GM19099 (cell line): ENCODE results near the gene NRN1.

Experiments used
- POLR2A ChIP-seq: IDR thresholded peaks from 3 replicates; pipeline ENCODE4 v1.6.1; 2011; ENCODE audit warnings: low read depth; ENCODE audit not compliant: insufficient read length; ENCODE audit errors: extremely low read depth

The NRN1 gene, protein sequence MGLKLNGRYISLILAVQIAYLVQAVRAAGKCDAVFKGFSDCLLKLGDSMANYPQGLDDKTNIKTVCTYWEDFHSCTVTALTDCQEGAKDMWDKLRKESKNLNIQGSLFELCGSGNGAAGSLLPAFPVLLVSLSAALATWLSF

DNA sequence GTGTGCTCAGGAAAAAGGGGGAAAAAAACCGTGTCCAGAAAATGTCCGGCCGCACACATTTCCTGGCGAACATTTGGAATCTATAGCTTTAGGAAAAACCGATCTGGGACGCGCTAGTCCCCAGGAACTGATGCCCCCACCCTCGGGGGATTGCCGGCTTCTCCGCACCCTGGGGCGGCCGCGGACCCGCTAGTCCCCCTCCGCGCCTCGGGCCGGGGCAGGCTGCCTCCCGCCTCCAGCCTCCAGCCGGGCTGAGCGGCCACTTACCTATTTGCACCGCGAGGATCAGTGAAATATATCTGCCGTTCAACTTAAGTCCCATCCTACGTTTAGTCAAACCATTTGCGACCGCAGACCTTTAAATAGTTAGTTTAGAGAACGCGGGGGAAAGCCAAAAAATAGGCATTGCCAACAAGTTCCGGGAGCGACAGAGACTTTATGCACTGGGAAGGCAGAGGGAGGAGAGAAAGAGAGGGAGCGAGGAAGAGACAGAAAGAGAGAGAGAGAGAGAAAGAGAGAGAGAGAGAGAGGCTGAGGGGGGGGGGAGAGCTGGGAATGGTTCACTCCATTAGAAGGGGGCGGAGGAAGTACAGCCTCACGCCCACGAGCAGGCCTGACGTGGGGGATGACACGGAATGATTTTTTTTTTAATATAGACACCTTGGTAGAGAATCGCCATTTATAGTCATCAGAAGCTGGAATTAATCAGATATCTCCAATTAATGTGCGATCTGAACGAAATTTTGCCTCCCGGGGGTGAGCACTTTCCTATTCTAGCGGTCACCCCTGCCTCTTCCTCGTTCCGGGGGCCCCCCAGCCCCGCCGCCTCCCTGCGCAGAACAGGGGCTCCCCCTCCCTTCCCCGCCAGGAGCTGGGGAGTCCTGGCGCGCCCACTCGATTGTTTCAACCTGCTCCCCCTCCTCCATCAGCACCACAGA, at the start of gene NRN1:
NRN1 (minus strand) TSS at position 498 of the 938 bp plus-strand sequence; CDS start at position 322, 176 bp downstream.
- no peak for TF ChIP-seq POLR2A

DNA sequence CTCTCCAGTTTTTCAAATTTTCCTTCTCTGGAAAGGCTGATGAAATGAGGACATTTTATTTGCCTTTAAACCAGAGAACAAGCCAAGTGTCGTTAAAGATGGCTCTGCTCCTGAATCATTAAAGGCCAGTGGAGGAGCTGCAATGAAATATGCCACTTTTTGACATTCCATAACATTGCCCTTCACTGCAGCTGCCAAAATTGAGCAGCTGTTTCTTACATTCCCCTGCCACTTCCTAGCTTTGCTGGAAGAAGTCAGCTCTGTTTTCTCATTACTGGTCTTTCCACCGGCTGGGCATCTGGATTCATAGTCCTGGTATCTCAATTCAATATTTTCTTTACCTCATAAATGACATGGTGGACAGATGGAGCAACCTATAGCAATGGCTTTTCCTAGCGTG, 45.5 kb upstream of the NRN1 start:
- no peak for TF ChIP-seq POLR2A

DNA sequence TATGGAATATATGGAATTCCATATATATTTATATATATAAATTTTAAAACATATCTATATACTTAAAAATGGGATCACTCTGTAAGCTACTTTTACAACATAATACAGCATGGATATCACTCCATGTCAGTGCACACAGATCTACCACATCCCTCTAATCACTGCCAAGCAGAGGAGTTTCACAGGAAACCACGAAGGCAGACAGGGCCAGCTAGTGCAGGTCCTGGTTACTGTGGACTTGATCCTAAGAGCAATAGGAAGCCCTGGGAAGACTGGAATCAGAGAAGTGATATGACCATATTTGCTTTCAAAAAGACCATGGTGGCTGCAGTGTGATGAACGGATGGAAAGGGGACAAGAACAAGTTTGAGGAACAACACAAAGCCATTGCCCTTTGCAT, 40.0 kb upstream of the NRN1 start:
- TF ChIP-seq POLR2A = no peak

DNA sequence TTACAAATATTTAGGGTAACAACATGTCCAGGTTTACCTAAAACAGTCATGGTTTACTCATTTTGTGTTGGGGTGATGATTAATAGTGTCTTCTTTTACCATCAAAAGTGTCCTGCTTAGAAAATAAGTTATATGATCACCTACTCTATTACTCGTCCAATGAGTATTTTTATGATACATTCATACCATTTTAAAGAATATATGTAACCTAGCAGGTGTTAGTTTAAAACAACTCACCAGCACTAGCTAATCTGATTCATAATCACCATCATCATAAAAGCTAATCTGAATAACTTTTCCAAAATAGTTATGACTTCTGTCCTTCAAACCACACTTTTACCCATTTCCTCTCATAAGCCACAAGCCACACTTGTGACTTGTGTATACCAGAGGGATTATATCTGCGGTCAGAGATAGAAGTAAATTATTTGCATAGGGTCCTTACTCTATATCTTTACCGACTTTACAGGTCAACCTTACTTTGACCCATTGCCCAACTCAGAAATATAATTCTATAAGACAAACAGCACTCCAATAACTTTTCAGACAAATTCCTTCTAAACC, 33.3 kb upstream of the NRN1 start:
- no peak for TF ChIP-seq POLR2A

DNA sequence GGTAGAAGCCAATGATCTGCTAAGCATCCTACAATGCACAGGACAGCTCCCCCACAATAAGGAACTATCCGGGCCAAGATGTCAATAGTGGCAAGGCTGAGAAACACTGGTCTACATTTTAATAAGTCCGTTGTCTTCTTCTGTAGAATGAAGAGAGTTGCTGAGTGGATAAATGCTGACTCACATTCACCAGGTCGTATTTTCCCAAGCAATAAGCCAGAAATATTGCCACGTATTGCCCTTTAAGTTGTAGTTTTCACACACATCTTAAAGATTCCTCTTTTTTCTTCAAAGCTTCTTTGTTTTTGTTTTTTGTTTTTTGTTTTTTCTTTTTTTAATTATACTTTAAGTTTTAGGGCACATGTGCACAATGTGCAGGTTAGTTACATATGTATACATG, 30.5 kb upstream of the NRN1 start:
- no peak for TF ChIP-seq POLR2A

DNA sequence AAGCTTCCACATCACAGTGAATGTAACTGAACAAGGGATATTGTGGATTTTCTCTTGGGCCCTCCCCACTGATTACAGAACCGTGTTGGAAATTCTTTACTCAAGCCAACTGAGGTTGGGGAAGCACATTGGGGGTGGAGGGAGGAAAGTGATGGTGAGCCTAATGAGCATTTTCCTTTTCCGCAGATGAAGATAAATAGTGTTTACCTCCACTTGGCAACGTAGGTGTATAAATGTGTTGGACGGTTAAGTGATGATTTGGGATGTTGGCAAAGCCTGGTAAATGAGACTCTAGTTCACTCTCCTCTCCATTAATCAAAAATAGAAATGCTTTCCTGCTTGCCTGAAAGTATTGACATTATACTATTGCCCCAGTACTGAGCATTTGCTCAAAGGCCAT, 27.1 kb upstream of the NRN1 start:
- no peak for TF ChIP-seq POLR2A

DNA sequence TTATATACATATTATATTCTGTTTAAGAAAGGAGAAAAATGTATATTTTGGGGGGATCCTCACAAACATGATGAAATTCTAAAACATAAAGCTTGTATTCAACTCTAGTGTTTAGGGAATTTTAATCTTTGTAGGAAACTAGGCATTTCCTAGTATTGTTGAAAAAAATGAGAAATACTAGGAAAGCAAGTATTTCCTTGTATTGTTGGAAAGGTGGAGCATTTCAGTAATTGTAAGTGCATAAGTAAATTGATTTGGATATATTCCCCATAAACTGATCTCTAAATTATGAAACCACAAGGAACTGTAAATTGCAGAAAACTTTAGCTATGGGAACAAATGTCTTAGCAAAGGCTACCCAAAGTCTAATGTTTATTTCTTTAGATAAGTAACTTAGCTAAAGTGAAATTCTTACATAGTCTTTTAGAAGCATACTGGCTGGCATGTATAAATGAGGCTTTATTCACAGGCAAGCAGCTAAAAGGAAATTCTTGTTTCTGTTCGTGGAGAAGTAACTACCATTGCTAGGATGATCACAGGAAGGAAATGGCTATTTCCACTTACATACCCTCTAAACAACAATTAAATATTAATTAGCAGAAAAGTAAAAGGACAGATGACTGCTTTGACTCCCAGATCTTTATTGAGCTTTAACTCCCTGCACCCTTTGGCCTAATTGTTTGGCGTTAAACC, 19.9 kb upstream of the NRN1 start:
- no peak for TF ChIP-seq POLR2A

DNA sequence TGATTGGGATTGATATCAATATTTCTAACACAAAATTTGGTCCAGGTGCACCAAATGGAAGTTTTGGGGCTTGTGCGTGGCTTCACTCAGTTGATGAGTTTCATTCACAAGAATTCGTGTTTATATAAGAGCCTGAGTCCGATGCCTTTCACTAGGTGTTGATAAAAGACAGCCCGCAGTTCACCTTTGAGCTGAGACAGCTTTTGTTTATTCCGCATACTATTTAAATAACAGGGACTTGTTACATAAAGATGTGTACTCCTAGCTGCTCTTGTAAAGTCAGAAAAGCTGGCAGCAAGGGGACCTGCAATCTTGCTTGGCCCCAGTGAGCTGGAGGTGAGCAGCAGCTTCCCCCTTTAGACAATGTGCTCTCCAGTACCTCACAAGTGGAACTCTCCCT, 19.0 kb upstream of the NRN1 start:
- no peak for TF ChIP-seq POLR2A

DNA sequence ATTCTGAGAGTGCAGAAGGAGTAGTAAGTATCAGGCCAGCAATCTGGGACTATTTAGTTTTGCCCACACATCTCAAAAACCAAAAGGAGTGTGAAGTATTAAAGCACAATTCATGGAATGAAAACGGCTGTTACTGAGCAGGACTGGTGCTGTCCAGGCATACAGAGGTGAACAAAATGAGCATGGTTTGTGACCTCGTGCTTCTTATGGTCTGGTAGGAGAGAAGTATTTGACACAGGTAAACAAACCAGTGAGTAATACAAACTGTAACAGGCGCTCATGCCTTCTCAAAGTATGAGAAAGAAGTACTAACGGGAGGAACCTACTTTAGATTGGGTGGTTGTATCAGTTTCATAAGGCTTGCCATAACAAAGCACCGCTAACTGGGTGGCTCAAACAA, 17.5 kb upstream of the NRN1 start:
- TF ChIP-seq POLR2A = no peak

DNA sequence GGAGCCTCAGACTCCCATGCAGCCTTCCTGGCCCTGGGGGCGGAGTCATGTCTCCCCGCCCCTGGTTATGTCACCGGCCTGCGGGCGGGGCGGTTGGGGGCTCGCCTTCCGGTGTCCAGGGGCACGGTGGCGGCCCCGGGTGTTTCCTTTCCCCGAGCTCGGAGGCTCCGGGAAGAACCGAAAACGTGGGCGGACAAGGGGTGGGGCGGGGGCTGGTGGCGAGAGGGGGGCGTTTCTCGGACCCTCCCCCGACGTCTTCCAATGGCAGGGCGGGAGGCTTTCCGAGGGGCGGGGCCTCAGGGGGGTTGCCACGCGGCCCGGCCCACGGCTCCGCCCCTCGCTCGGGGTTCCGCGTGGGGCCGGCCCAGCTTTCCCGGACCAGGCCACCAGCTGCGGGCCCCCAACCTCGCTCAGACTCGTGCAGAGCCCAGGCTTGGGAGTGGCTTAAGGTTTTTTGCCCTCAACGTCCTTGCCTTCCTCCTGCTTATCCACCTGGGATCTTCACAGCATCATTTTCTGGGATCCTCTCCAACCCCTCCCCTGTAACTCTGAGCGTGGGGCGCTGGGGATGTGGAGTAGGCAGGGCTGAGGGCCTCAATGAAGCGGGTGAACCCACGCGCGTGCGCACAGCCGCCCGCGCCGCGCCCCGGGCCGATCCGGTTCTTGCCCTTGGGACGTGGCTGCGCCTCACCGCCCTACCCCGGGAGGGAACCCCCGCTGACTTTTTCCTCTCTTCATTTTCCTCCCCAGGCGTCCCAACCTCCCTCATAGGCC, 2.1 kb upstream of the NRN1 start:
- no peak for TF ChIP-seq POLR2A

DNA sequence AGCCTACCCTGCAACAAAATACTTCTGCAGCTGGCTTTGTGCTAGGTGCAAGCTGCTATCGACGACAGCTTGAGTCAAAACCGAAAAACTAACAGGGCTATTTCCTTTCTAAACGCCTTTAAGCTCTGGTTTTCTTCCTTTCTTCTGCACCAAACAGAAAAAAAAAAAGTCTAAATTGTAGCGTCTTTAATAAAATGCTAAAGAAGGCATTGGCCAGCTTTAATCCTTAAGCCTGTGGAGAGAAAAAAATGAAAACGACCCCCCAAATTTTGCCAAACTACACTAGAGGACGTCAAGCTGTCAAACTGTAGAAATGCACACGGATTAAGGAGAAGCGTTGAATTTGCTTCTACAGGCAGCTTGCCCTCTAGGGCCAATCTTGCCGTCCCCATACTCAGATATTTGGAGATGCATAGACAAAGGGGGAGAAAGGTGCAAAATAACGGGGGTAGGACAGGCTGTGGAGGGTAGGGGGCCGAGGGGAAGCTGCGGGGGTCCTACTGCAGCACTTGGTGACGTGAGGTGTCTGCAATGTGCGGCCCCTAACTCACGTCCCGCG, 1.4 kb upstream of the NRN1 start:
- no peak for TF ChIP-seq POLR2A

DNA sequence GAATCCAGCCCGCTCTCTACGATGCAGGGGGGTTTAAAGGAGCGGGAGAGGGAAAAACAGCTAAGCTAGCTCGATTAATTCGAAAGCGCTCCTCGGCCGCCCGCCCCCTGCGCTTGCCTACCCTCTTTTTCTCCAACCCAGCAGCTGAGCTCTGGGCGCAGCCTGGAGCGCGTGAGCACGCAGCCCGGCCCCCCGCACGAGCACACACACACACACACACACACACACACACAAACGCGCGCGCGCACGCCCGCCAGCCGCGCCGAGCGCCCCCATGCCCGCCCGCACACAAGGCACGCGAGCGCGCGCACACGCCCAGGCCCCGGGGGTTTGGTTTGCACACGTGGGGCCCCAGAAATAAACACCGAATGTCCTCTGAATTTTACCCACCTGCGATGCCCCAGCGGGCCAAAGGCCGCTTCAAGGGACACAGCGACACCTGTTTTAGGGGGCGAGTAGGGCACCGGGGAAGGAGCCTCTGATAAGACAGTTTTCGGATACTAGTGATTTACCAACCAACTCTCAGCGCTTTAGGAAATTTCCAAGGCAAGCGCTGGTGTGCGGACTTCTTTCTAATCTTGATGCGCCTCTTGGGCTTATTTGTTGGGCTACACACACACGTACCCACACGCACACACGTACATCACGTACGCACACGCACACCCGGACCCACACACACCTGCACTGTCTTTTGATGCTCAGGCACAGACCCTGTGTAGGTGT, 802 bp upstream of the NRN1 start:
- no peak for TF ChIP-seq POLR2A

DNA sequence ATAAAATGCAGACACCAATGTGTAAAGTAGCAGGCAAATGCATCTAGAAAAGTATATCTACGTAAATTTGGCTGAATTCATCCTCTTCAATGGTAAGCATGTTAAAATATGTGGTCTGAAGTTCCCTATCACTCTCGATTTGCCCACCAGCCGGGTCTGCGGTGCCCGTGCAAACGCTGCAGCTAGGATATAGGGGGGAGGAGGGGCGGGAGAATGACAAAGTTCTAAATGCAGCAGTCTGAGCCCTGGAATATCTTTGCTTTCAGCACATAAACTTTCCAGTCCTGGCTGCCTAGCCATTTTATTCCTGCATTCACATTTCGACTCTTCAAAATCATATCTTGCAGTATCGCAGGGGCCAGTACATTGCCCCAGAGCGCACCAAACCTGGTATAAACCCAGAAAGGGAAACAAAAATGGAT, 708 bp downstream of the NRN1 start:
- no peak for TF ChIP-seq POLR2A
